NCI-H2196 treated with DMSO at 0.1 percent for 48 hours (cell line): ENCODE data around the gene MAP3K3.

Source experiments
- DNase-seq: peaks from one replicate; lab custom pipeline; 2025; ENCODE audit not compliant: unreplicated experiment; lab: John Stamatoyannopoulos, UW

MAP3K3 gene

DNA sequence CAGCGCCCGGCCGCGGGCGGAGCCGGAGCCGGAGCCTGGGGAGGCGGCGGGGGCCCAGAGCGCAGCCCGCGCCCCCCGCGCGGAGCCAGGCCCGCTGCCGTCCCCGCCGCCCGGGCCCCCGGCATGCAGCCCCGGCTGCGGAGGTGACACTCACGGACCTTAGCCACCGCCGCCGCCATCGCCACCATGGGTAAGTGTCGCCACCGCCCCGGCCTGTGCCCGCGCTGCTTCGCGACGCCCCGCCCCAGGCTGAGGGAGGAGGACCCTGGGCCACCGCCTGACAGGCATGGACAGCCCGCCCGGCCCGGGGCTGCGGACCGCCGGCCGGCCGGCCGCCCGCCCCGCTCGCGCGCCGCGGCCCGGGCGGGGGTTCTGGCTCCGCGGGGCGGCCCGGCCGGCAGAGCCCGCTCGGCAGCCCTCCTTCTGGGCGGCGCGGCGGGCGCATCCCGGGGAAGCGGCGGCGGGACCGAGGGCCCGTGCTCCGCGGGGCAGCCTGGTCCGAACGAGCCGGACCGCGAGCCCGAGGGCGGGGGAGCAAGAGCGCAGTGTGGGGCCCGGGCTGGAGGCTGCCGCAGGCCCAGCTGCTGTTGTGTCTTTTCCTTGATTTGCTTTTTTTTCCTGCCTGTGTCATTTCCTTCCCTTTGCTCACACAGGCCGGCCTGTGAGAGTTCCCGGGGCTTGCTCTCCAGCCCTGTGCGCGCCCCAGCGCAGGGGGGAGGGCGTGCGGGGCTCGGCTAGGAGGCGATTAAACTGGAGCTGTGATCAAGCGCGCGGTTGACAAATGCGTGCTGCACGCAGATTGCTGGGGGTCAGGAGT lies 565 bp downstream of the MAP3K3 start:
- no peak for DNase-seq

DNA sequence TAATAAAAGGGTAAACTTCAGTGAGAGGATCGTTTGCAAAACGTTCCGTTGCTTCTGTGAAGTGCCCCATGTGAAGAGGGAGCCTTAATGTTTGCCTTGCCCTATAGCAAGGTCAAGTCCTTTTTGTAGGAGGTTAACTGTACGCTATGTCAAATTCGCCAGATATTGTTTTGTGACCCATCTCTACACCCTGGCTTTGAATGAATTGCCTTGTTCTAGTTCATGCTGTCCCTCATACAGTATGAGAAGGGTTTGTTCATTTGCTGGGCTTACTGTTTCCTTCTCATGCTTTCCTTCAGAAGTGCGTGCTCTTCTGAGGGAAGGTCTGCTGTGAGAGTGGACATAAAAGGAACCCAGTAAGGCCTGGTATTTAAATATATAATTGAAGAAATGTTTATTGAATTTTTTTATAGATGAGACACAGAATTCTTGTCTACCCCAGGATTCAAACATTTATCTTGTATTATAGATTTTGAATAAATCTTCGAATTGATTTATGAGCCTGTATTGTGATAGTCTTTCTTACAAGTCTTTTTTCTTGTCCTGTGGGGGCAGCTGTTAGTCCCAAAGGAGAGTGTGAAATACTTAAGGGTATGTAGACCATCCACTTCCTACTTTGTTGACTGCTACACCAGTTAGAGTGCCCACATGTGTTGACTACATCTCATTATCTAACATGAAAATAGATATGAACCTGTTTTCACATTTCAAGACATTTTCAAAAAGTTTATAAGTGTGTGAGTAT lies 1.7 kb downstream of the MAP3K3 start:
- no peak for DNase-seq

GRCh38 chr17:63624531-63624880 lies 2.3 kb downstream of the MAP3K3 start:
- no peak for DNase-seq

DNA sequence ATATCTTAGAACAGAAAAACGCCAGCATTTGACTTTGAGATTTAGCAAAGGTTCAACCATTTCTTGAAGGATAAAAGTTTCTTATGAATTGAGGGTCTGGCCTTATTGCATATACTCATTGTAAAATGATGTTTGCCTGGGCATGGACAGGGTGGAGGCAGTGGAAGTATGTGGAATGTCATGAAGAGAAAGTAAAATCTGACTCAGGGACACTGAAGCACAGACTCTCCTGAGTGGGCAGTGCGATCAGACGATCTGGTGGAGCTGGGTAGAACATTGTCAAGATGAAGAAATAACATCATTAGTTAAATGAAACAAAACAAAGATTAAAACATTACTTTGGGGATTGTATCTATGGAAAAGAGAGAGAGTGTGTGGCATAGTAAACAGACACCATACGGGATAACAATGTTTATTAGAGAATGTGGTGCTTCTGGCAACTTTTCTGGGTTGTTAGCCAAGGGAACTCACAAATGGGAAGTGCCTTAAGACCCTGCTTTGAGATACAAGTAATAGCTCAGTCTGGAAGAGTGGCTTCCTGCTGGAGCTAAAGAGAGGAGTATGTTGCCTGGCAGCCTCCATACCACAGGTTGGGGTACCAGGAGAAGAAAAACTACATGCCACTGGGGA lies 4.4 kb downstream of the MAP3K3 start:
- DNase-seq: no peak

DNA sequence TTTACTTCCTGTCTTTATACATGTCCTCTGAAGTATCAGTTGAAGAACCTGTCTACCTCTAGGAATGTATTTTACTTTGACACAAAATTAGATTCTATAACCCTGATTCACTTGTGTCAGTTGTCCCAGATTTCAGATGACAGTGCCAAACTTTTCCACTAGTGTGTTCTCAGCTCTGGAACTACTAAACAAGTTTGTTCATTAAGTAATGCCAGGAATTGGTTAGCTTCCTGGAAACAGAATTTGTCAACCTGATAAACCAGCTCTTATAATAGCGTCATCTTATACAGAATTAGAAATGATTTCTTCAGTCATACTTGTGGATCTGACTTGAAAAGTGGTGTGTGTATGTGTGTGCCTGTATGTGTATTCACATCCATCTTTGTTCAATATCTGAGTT lies 7.4 kb downstream of the MAP3K3 start:
- no peak for DNase-seq

DNA sequence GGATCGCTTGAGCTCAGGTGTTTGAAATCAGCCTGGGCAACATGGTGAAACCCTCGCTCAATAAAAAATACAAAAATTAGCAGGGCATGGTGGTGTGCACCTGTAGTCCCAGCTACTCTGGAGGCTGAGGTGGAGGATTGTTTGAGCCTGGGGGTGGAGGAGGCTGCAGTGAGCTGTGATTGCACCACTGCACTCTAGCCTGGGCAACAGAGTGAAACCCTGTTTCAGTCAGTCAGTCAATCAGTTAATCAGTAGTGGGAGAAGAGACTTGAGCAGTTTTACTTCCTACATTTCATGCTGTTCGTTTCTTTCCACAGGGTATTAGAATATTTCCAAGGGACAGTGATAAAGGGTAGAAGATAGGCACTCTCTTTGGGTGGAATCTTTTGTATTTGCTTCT lies 8.8 kb downstream of the MAP3K3 start:
- no peak for DNase-seq

GRCh38 chr17:63631626-63632025 lies 9.4 kb downstream of the MAP3K3 start:
- DNase-seq: no peak

- DNase-seq: no peak
Measured at GRCh38 chr17:63633742-63634141, 11.5 kb downstream of the MAP3K3 start.

- no peak for DNase-seq
Measured at GRCh38 chr17:63634163-63634562, 11.9 kb downstream of the MAP3K3 start.

DNA sequence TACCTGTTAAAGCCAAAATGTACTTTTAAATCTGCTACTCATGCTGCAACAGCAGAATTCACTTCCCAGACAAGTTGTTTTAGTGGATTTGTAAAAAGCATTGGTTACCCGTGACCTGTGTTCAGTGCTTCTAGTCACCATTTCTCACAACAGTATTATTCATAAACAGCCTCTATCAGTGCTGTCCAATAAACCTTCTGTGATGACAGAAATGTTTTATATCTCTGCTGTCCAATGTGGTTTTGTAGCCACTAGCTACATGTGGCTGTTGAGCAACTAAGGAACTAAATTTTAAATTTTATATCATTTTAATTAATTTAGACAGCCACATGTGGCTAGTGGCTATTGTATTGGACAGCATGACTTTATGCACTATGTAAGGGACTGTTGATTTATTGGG lies 12.6 kb downstream of the MAP3K3 start:
- no peak for DNase-seq

- no peak for DNase-seq
Measured at GRCh38 chr17:63635290-63635689, 13.1 kb downstream of the MAP3K3 start.

- DNase-seq: no peak
Measured at GRCh38 chr17:63635787-63636186, 13.6 kb downstream of the MAP3K3 start.

DNA sequence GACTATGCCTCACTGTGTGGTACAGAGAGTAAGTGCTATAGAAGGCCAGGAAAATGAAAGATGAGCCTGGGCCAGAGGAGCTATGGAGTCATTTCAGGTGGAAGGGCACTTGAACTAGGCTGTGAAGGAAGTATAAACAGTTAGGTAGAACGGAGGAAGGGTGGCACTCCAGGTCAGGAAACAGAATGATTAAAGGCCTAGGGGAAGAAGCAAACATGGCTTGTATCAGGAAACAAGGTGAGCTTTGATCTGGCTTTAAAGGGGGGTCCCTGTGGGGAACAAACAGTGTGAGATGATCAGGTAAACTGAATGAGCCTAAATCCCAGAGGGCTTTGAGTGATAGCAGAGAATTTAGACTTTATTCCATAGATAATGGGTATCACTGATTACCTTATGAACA lies 16.9 kb downstream of the MAP3K3 start:
- no peak for DNase-seq

GRCh38 chr17:63640038-63640437 lies 17.8 kb downstream of the MAP3K3 start:
- no peak for DNase-seq

DNA sequence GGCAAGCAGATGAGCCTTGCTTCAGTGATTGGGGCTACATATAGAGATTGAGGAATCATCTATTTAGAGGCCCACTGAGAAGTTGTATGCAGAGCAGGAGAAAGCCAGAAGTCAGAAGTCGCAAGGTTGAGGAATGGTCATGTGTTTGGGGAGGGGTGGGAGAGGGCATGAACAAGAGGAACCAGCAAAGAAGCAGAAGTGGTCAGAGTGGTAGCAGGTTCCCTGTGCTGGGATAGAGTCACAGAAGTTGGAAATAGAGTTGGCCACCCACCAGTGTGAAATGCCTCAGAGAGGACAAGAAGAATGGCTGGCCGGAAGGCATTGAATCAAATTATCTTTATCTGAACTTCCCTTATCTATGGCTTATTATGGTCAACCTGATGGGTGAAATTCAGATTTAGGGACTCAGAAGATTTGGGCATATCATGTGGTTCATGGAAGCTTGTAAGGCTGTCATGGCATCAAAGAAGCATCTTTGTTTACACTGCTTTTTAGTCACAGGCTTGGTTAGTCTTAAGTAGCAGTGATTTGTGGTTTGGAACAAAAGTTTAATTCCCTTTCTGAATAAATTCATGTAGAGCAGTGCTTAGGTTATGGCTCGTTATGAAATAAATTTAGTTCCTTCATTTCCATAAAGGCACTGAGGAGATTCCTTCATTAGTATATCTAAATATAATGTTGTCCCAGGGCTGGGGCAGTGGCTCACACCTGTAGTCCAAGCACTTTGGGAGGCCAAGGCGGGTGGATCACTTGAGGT lies 19.7 kb downstream of the MAP3K3 start:
- no peak for DNase-seq

- no peak for DNase-seq
Measured at GRCh38 chr17:63644846-63645245, 22.6 kb downstream of the MAP3K3 start.

DNA sequence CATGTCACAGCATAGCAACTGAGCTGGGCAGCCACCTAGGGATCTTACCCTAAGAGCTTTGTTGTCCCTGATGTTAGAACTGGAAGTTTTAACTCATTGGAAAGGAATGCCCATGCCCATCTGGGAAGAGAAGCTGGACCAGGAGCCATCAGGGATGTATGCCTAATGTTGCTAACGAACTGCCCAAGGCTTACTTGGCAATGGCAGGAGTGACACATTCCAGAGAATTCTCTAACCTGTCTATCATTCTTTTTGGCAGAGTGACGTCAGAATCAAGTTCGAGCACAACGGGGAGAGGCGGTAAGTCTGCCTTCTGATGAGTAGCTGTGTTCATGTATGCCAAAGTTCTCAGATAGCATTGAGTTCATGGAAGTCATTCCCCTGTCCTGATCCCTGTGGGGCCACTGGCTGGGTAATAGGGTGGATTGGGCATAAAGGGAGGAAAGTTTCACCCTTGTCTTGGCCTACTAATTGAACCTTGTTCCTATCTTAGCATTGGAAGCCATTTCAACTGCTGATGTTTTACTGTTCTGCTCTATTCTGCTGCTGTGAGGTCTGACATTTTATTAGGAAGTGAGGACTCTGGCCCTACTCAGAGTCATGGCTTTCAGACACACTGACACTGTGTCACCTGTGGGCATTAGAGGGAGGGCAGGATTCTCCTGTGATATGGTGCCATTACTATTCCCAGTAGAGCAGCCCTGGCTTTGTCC lies 23.7 kb downstream of the MAP3K3 start:
- DNase-seq: no peak

DNA sequence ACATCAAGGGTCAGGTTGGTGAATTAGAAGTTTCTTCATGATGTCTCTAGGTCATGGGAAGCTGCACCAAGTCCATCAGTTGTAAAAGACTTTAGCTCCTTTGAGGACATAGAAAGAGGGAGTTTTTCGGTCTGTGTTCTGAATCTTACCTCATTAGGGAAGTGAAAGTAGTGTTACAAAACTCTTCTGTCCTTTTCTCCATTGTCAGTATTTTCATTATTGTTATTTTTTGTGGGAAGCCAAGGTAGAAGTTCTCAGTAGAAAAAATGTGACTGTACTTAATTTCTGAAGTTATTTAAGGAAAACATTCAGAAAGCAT lies 24.2 kb downstream of the MAP3K3 start:
- DNase-seq: no peak

GRCh38 chr17:63647065-63647725 lies 25.0 kb downstream of the MAP3K3 start:
- no peak for DNase-seq

- DNase-seq: no peak
Measured at GRCh38 chr17:63647936-63648335, 25.7 kb downstream of the MAP3K3 start.
